Thyroid gland (tissue), 4 donors: ENCODE measurements around the gene PCBD2. TPM values are rescaled to one million over a fixed set of nuclear protein-coding genes. Genes with fewer than 3 reads are reported as not detected.

Experiments
- DNase-seq, 2 donors: peaks; one replicate each; pipeline ENCODE4 v3.0.0-alpha.2; 2019
- H3K27ac ChIP-seq, 3 donors: fragments of 200-600 bp; sonication (generic); 1 replicate in 2 of 3; 2 replicates in 1 of 3; pipeline ENCODE4 v1.5.1; 2016 to 2019; ENCODE audit warnings: mild to moderate bottlenecking in 1 of 3, moderate library complexity in 1 of 3
- H3K27me3 ChIP-seq: fragments of 200-600 bp; sonication (generic); one replicate; pipeline ENCODE4 v1.5.1; 2019
- H3K36me3 ChIP-seq, 2 donors: fragments of 200-600 bp; sonication (generic); one replicate each; pipeline ENCODE4 v1.5.1; 2016 to 2019
- H3K4me1 ChIP-seq, 2 donors: fragments of 200-600 bp; sonication (generic); one replicate each; pipeline ENCODE4 v1.5.1; 2017 to 2019
- H3K4me3 ChIP-seq, 3 donors: fragments of 200-600 bp; sonication (generic); replicated peaks in 1 of 3; 1 replicate in 2 of 3; 2 replicates in 1 of 3; pipeline ENCODE4 v1.5.1; 2016; ENCODE audit warnings: mild to moderate bottlenecking in 1 of 3
- H3K9me3 ChIP-seq: fragments of 200-600 bp; sonication (generic); one replicate; pipeline ENCODE4 v1.5.1; 2017
- CTCF ChIP-seq, 6 experiments: fragments of 200-600 bp in 3 of 6; fragments of 450-650 bp in 3 of 6; sonication (generic) in 3 of 6; IDR thresholded peaks; one replicate each; pipeline ENCODE4 v1.5.1; 2016 to 2019; ENCODE audit warnings: antibody characterized with exemption in 6 of 6, mild to moderate bottlenecking in 2 of 6, inconsistent platforms in 1 of 6, moderate library complexity in 1 of 6
- POLR2A ChIP-seq, 2 donors: fragments of 450-650 bp; IDR thresholded peaks; one replicate each; pipeline ENCODE4 v1.6.1; 2017; ENCODE audit warnings: antibody characterized with exemption in 2 of 2, mild to moderate bottlenecking in 2 of 2, moderate library complexity in 1 of 2
- WGBS, 2 donors: methylation state at CpG; one replicate each; pipeline ENCODE4 v1.1.5; 2017; 5-methylcytosine and 5-hydroxymethylcytosine counted together
- intact Hi-C: fragments of 100-400 bp; cut with DNase I; formaldehyde crosslinking; loops from one replicate; pipeline ENCODE4 v1.15.1; 2023
- total RNA-seq, 4 donors: library from RNA; depleted of rRNA; stranded (reverse); fragments of >200 nt; gene quantifications; one replicate each; pipeline ENCODE4 v1.2.3, GENCODE V29; 2016

Gene PCBD2
- total RNA-seq, 4 donors from 2014 or later: 12.6 to 24.4 (median 17.7) TPM

GRCh38 chr5:134911285-134912206 is 6.6 kb downstream of the PCBD2 start:
- H3K9me3 ChIP-seq: no peaks in the 10 kb centered on the region
- no peak for DNase-seq
- no peaks in the 10 kb centered on the region for H3K27me3 ChIP-seq
- intact Hi-C loops: loop anchor here (10.0 kb wide), 1 partner anchor 283 kb away; no protein-coding TSS in a partner anchor
- 96% methylated on average over 8 of the region's 8 CpGs for WGBS, 2 donors
- H3K4me3 ChIP-seq: no peak overlapping the region
- peaks cover 15 to 31% of the 10 kb centered on the region in 2 donors for H3K36me3 ChIP-seq
- no peak overlapping the region for H3K27ac ChIP-seq
- TF ChIP-seq CTCF (IDR thresholded peaks at IDR 0.05) (no peak), POLR2A (IDR thresholded peaks at IDR 0.05) (no peak)
- no peaks in the 10 kb centered on the region for H3K4me1 ChIP-seq

GRCh38 chr5:134913254-134913653 is 8.3 kb downstream of the PCBD2 start:
- WGBS, 2 donors: 89 to 92% methylated on average over 3 of the region's 3 CpGs
- Histone ChIP-seq H3K27ac (no peak overlapping the region), H3K9me3 (no peaks in the 10 kb centered on the region), H3K36me3 (peaks cover 15 to 31% of the 10 kb centered on the region in 2 donors), H3K4me3 (no peak overlapping the region), H3K4me1 (no peaks in the 10 kb centered on the region), H3K27me3 (no peaks in the 10 kb centered on the region)
- intact Hi-C loops: loop anchor here (10.0 kb wide), 1 partner anchor 282 kb away; no protein-coding TSS in a partner anchor
- no peak for DNase-seq
- TF ChIP-seq POLR2A (IDR thresholded peaks at IDR 0.05) (no peak), CTCF (IDR thresholded peaks at IDR 0.05) (no peak)

- Histone ChIP-seq H3K4me3 (no peak overlapping the region), H3K27ac (no peak overlapping the region), H3K4me1 (no peaks in the 10 kb centered on the region), H3K9me3 (no peaks in the 10 kb centered on the region), H3K36me3 (peaks cover 15 to 31% of the 10 kb centered on the region in 2 donors), H3K27me3 (no peaks in the 10 kb centered on the region)
- WGBS, 2 donors: 96 to 100% methylated on average over 1 of the region's 1 CpG
- DNase-seq: no peak
- no peak for TF ChIP-seq POLR2A (IDR thresholded peaks at IDR 0.05)
- TF ChIP-seq CTCF (IDR thresholded peaks at IDR 0.05): no peak
- intact Hi-C loops: loop anchor here (10.0 kb wide), 1 partner anchor 281 kb away; no protein-coding TSS in a partner anchor
Measured at GRCh38 chr5:134913795-134914194, 8.9 kb downstream of the PCBD2 start.

- no peak overlapping the region for H3K4me3 ChIP-seq
- peak in 3 of 6 experiments; percentile 24 to 46 (median 37) for TF ChIP-seq CTCF (IDR thresholded peaks at IDR 0.05)
- no peak for TF ChIP-seq POLR2A (IDR thresholded peaks at IDR 0.05)
- WGBS, 2 donors: 85 to 86% methylated on average over 10 of the region's 10 CpGs
- DNase-seq: no peak
- peaks cover 11 to 17% of the 10 kb centered on the region in 2 donors for H3K4me1 ChIP-seq
- no peaks in the 10 kb centered on the region for H3K27me3 ChIP-seq
- intact Hi-C loops: loop anchor here (10.0 kb wide), 1 partner anchor 278 kb away; no protein-coding TSS in a partner anchor
- H3K27ac ChIP-seq: no peak overlapping the region
- H3K36me3 ChIP-seq: peaks cover 15 to 16% of the 10 kb centered on the region in 2 donors
- no peaks in the 10 kb centered on the region for H3K9me3 ChIP-seq
Measured at GRCh38 chr5:134917070-134917815, 12.3 kb downstream of the PCBD2 start.
